Activated CD4-positive, alpha-beta T cell treated with anti-CD3 and anti-CD28 coated beads, Interleukin-2, amount 50 U/mL, for 48 hours (primary cell): ENCODE measurements around the gene SLC2A1.
"Not testable (repeated sequence)": the region's sequence is repeated elsewhere in the genome, so short reads cannot be mapped to it uniquely, and the experiment has no call there.

ENCODE experiments used
- DNase-seq, 2 experiments: peaks; one replicate each; pipeline ENCODE4 v3.0.0-alpha.2; 2020

Gene SLC2A1

GRCh38 chr1:42927920-42928505 lies 30.7 kb downstream of the SLC2A1 start:
- no peak for DNase-seq

GRCh38 chr1:42927274-42927841 lies 31.3 kb downstream of the SLC2A1 start:
- DNase-seq: no peak

- DNase-seq: peak in 1 of 2 experiments; percentile 3
Measured at GRCh38 chr1:42926879-42927242, 31.8 kb downstream of the SLC2A1 start.

- no peak for DNase-seq
Measured at GRCh38 chr1:42926235-42926878, 32.3 kb downstream of the SLC2A1 start.

GRCh38 chr1:42924851-42925760 lies 33.6 kb downstream of the SLC2A1 start:
- DNase-seq: peak; percentile 22 to 41

GRCh38 chr1:42924082-42924850 lies 34.4 kb downstream of the SLC2A1 start:
- peak; percentile 95 to 96 for DNase-seq

- DNase-seq: no peak
Measured at GRCh38 chr1:42923367-42924081, 35.1 kb downstream of the SLC2A1 start.

- peak; percentile 53 to 69 for DNase-seq
Measured at GRCh38 chr1:42922687-42923366, 35.8 kb downstream of the SLC2A1 start.

- DNase-seq: no peak
Measured at GRCh38 chr1:42921769-42922168, 36.9 kb downstream of the SLC2A1 start.

- DNase-seq: not testable (repeated sequence)
Measured at GRCh38 chr1:42919651-42920050, 39.0 kb downstream of the SLC2A1 start.

- no peak for DNase-seq
Measured at GRCh38 chr1:42917241-42917495, 41.5 kb downstream of the SLC2A1 start.

- no peak for DNase-seq
Measured at GRCh38 chr1:42915456-42915855, 43.2 kb downstream of the SLC2A1 start.

- no peak for DNase-seq
Measured at GRCh38 chr1:42914092-42914627, 44.5 kb downstream of the SLC2A1 start.

GRCh38 chr1:42913426-42914091 lies 45.1 kb downstream of the SLC2A1 start:
- peak in 1 of 2 experiments; percentile 55 for DNase-seq

- DNase-seq: no peak
Measured at GRCh38 chr1:42910985-42911384, 47.7 kb downstream of the SLC2A1 start.

GRCh38 chr1:42908046-42908445 lies 50.6 kb downstream of the SLC2A1 start:
- no peak for DNase-seq

- DNase-seq: no peak
Measured at GRCh38 chr1:42904434-42904833, 54.2 kb downstream of the SLC2A1 start.

- not testable (repeated sequence) for DNase-seq
Measured at GRCh38 chr1:42899960-42900359, 58.7 kb downstream of the SLC2A1 start.

- DNase-seq: no peak
Measured at GRCh38 chr1:42891465-42892138, 67.1 kb downstream of the SLC2A1 start.

GRCh38 chr1:42889264-42889663 lies 69.4 kb downstream of the SLC2A1 start:
- no peak for DNase-seq
